Duodenal mucosa (tissue), 2 donors: ENCODE data around the gene ZNF585A.
"Not testable (repeated sequence)": the region's sequence is repeated elsewhere in the genome, so short reads cannot be mapped to it uniquely, and the experiment has no call there.

Experiments used
- H3K27ac ChIP-seq: one replicate; pipeline ENCODE4 v1.7.0; 2013; ENCODE audit warnings: low read depth, low read length
- H3K27me3 ChIP-seq, 2 donors: one replicate each; pipeline ENCODE4 v1.7.0; 2013; ENCODE audit warnings: low read length in 2 of 2, control low read depth in 1 of 2; ENCODE audit not compliant: insufficient read depth in 2 of 2, control insufficient read depth in 1 of 2
- H3K36me3 ChIP-seq, 2 donors: one replicate each; pipeline ENCODE4 v1.7.0; 2013; ENCODE audit warnings: low read length in 2 of 2, control low read depth in 1 of 2; ENCODE audit not compliant: insufficient read depth in 2 of 2, control insufficient read depth in 1 of 2
- H3K4me1 ChIP-seq, 2 donors: one replicate each; pipeline ENCODE4 v1.7.0; 2013; ENCODE audit warnings: low read length in 2 of 2, control low read depth in 1 of 2; ENCODE audit not compliant: insufficient read depth in 2 of 2, control insufficient read depth in 1 of 2
- H3K4me3 ChIP-seq, 2 donors: one replicate each; pipeline ENCODE4 v1.7.0; 2013; ENCODE audit warnings: low read length in 2 of 2, low read depth in 1 of 2
- H3K9ac ChIP-seq, 2 donors: one replicate each; pipeline ENCODE4 v1.7.0; 2013; ENCODE audit warnings: low read length in 2 of 2, low read depth in 1 of 2
- H3K9me3 ChIP-seq, 2 donors: one replicate each; pipeline ENCODE4 v1.7.0; 2013; ENCODE audit warnings: low read length in 2 of 2, control low read depth in 1 of 2; ENCODE audit not compliant: control insufficient read depth in 1 of 2

Gene ZNF585A

DNA sequence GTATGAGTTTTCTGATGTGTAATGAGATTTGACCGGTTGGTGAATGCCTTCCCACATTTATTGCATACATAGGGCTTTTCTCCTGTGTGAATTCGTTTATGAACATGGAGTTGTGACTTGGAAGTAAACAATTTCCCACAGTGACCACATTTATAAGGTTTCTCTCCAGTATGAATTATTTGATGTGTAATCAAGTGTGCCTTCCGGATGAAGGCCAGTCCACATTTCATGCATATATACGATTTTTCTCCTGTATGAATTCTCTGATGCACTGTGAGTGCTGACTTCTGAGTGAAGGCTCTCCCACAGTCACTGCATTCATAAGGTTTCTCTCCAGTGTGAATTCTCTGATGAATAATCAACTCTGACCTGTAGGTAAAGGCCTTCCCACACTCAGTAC lies 13.6 kb upstream of the ZNF585A start:
- H3K4me1 ChIP-seq, H3K9ac ChIP-seq, H3K27ac ChIP-seq, H3K27me3 ChIP-seq, H3K4me3 ChIP-seq: not testable (repeated sequence)
- peaks cover 66 to 84% of the 10 kb centered on the region in 2 donors for H3K9me3 ChIP-seq
- peaks cover 28 to 39% of the 10 kb centered on the region in 2 donors for H3K36me3 ChIP-seq

DNA sequence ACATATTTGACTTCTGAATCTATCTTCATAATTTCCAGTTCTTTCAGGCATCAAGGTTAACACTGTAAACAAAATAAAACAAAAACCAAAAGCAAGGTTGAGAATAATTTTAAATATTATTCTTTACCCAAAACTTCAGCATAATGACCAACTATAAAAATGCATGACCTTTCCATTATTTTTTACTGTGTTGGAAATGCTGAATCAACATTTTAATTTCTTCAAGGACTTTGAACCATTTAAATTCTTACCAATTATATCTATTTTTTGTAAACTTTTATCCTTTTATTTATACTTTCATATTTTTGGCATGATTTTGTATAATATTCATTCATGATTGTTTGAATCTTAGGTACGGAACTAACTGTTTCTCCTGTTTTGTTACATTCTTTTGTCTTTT lies 6.9 kb downstream of the ZNF585A start:
- Histone ChIP-seq H3K9ac (no peak overlapping the region), H3K27me3 (no peaks in the 10 kb centered on the region), H3K36me3 (peaks cover 34 to 50% of the 10 kb centered on the region in 2 donors), H3K4me1 (no peaks in the 10 kb centered on the region), H3K27ac (no peak overlapping the region), H3K9me3 (peaks cover 21 to 45% of the 10 kb centered on the region in 2 donors), H3K4me3 (no peak overlapping the region)

DNA sequence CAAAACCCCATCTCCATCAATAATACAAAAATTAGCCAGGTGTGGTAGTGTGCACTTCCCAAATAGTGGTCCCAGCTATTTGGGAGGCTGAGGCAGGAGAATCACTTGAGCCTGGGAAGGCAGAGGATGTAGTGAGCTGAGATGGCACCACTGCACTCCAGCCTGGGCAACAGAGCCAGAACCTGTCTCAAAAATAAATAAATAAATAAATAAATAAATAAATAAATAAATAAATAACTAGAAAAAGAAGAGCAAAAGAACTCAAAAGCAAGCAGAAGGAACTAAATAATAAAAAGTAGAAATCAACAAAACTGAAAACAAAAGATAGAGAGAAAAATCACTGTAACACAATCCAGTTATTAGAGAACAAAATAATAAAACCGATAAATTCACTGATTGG lies 12.3 kb downstream of the ZNF585A start:
- Histone ChIP-seq H3K4me3 (no peak overlapping the region), H3K4me1 (no peaks in the 10 kb centered on the region), H3K27me3 (no peaks in the 10 kb centered on the region), H3K9me3 (peaks cover 41 to 68% of the 10 kb centered on the region in 2 donors), H3K27ac (no peak overlapping the region), H3K9ac (no peak overlapping the region), H3K36me3 (peaks cover 15 to 49% of the 10 kb centered on the region in 2 donors)

- Histone ChIP-seq H3K36me3 (peaks cover 8 to 21% of the 10 kb centered on the region in 2 donors), H3K4me1 (no peaks in the 10 kb centered on the region), H3K27ac (no peak overlapping the region), H3K4me3 (no peak overlapping the region), H3K9me3 (peaks cover 74 to 76% of the 10 kb centered on the region in 2 donors), H3K27me3 (no peaks in the 10 kb centered on the region), H3K9ac (no peak overlapping the region)
These were observed 24.3 kb downstream of the ZNF585A start for GRCh38 chr19:37148214-37148613.

DNA sequence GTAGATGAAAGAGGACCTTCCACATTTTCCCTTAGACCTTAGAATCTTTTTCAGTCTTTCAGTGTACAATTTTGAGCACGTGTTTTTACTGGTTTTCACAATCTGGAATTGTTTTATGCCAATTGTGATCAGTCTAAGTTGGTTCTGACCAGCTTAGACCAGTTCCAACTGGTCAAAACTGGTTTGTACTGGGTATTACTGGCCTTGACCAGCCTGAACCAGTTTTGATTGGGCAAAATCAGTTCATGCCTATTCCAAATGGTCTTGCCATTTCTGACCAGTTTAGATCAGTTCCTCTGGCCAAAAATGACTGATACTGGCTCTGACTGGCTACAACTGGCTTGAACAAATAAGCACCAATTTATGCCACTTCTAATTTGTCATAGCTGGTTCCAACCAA lies 36.4 kb downstream of the ZNF585A start:
- Histone ChIP-seq H3K4me1 (no peaks in the 10 kb centered on the region), H3K9me3 (peaks cover 83 to 89% of the 10 kb centered on the region in 2 donors), H3K36me3 (no peaks in the 10 kb centered on the region), H3K27ac (no peak overlapping the region), H3K4me3 (peak overlapping the region in 1 of 2 donors; percentile 2), H3K9ac (no peak overlapping the region), H3K27me3 (no peaks in the 10 kb centered on the region)

DNA sequence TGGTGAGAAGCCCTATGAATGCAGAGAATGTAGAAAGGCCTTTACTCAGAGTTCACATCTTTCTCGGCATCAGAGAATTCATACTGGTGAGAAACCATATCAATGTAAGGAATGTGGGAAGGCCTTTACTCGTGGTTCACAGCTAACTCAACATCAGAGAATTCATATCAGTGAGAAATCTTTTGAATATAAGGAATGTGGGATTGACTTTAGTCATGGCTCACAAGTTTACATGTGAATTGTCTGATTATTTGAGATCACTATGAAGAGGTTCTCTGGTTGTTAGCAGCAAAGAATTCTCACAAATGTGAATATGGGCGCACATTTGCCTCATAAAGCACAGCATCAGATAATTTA lies 43.7 kb downstream of the ZNF585A start:
- peak overlapping the region; percentile 28 to 38 for H3K4me3 ChIP-seq
- no peaks in the 10 kb centered on the region for H3K27me3 ChIP-seq
- peaks cover 22 to 26% of the 10 kb centered on the region in 2 donors for H3K36me3 ChIP-seq
- peaks cover 89 to 99% of the 10 kb centered on the region in 2 donors for H3K9me3 ChIP-seq
- H3K9ac ChIP-seq = no peak overlapping the region
- no peaks in the 10 kb centered on the region for H3K4me1 ChIP-seq
- H3K27ac ChIP-seq = no peak overlapping the region

- Histone ChIP-seq H3K36me3 (peaks cover 22 to 26% of the 10 kb centered on the region in 2 donors), H3K9me3 (peaks cover 86 to 97% of the 10 kb centered on the region in 2 donors), H3K4me3 (peak overlapping the region; percentile 28 to 38)
These were observed 44.3 kb downstream of the ZNF585A start for GRCh38 chr19:37127999-37128820.

DNA sequence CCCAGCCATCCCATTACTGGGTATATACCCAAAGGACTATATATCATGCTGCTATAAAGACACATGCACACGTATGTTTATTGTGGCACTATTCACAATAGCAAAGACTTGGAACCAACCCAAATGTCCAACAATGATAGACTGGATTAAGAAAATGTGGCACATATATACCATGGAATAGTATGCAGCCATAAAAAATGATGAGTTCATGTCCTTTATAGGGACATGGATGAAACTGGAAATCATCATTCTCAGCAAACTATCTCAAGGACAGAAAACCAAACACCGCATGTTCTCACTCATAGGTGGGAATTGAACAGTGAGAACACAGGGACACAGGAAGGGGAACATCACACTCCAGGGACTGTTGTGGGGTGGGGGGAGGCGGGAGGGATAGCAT lies 50.4 kb downstream of the ZNF585A start:
- H3K4me1 ChIP-seq, H3K4me3 ChIP-seq, H3K36me3 ChIP-seq, H3K9ac ChIP-seq, H3K27me3 ChIP-seq, H3K27ac ChIP-seq: not testable (repeated sequence)
- H3K9me3 ChIP-seq = peaks cover 40 to 45% of the 10 kb centered on the region in 2 donors

More at GRCh38 chr19:37127999-37128820, 44.3 kb downstream of the ZNF585A start:
- Histone ChIP-seq H3K4me1 (no peaks in the 10 kb centered on the region), H3K27me3 (no peaks in the 10 kb centered on the region), H3K9ac (no peak overlapping the region), H3K27ac (no peak overlapping the region)

- Histone ChIP-seq H3K36me3 (peaks cover 18 to 26% of the 10 kb centered on the region in 2 donors), H3K27me3 (no peaks in the 10 kb centered on the region), H3K27ac (no peak overlapping the region), H3K4me3 (peak overlapping the region in 1 of 2 donors; percentile 42), H3K9me3 (peaks cover 43 to 63% of the 10 kb centered on the region in 2 donors), H3K4me1 (no peaks in the 10 kb centered on the region), H3K9ac (no peak overlapping the region)
These were observed 58.5 kb downstream of the ZNF585A start for GRCh38 chr19:37114001-37114400.

DNA sequence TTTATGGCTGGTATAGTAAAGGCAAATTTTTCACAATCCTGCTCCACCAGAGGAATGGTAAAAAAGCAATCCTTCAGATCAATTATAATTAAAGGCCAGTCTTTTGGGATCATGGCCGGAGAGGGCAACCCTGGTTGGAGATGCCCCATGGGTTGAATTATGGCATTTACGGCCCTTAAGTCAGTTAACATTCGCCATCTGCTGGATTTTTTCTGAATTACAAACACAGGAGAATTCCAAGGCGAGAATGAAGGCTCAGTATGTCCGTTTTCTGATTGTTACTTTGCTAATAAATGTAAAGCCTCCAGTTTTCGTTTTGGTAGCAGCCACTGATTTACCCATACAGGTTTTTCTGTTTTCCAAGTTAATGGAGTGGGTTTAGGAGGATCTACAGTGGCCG lies 60.7 kb downstream of the ZNF585A start:
- Histone ChIP-seq H3K36me3 (peaks cover 18 to 43% of the 10 kb centered on the region in 2 donors), H3K9me3 (peaks cover 59 to 82% of the 10 kb centered on the region in 2 donors)
- not testable (repeated sequence) for H3K27me3 ChIP-seq, H3K4me3 ChIP-seq, H3K9ac ChIP-seq, H3K4me1 ChIP-seq, H3K27ac ChIP-seq
